ENCODE results near the gene KCNS1.

DNA sequence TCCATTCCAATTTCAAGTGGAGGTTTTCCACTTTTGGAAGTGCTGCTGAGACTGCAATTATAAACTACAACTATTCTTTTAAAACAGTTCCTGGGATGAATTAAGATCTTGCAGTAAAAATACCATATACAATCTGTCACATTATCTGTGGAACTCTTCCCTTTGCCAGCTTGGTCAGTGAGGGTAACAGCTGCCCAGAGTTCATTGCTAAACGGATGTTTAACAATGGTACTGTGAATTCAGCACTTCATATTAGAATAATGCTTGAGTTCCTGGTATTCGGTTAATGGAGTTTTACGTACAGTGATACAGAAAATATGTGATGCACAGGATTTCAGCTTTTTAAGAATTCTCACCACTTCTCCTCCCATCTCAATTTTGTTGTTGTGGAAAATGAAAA lies 51.5 kb downstream of the KCNS1 start:
- TF ChIP-seq EZH2 (IDR thresholded peaks at IDR 0.05; ENCODE audit: low read depth, low read length, severe bottlenecking): no peak
- no peak for TF ChIP-seq JUN (IDR thresholded peaks at IDR 0.05; ENCODE audit: low read depth, low read length)
- TF ChIP-seq RNF2 (IDR thresholded peaks at IDR 0.05; ENCODE audit: borderline replicate concordance, low read depth, low read length, missing control alignments, poor library complexity, severe bottlenecking): no peak
- no peak for TF ChIP-seq TEAD4 (IDR thresholded peaks at IDR 0.05; ENCODE audit: low read depth, low read length)
- TF ChIP-seq, protein P1, sequence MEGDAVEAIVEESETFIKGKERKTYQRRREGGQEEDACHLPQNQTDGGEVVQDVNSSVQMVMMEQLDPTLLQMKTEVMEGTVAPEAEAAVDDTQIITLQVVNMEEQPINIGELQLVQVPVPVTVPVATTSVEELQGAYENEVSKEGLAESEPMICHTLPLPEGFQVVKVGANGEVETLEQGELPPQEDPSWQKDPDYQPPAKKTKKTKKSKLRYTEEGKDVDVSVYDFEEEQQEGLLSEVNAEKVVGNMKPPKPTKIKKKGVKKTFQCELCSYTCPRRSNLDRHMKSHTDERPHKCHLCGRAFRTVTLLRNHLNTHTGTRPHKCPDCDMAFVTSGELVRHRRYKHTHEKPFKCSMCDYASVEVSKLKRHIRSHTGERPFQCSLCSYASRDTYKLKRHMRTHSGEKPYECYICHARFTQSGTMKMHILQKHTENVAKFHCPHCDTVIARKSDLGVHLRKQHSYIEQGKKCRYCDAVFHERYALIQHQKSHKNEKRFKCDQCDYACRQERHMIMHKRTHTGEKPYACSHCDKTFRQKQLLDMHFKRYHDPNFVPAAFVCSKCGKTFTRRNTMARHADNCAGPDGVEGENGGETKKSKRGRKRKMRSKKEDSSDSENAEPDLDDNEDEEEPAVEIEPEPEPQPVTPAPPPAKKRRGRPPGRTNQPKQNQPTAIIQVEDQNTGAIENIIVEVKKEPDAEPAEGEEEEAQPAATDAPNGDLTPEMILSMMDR (IDR thresholded peaks at IDR 0.05; ENCODE audit: control extremely low read depth in 1 of 3, insufficient read depth in 1 of 3, low read depth in 1 of 3, low read length in 3 of 3): no peak
- no peak for TF ChIP-seq POLR2A (IDR thresholded peaks at IDR 0.05; ENCODE audit: control extremely low read depth in 1 of 2, low read depth in 2 of 2, low read length in 2 of 2)
- no peak for TF ChIP-seq NRF1 (IDR thresholded peaks at IDR 0.05; ENCODE audit: low read depth, low read length)
- TF ChIP-seq EP300 (IDR thresholded peaks at IDR 0.05; ENCODE audit: borderline replicate concordance in 1 of 2, low read depth in 2 of 2, low read length in 2 of 2): no peak
- no peak for TF ChIP-seq RAD21 (IDR thresholded peaks at IDR 0.05 in 1 of 2, conservative IDR thresholded peaks at IDR 0.05 in 1 of 2; ENCODE audit: low read depth in 2 of 2, low read length in 2 of 2)
